NT2/D1 (cell line): ENCODE measurements around the gene ALG1.
"Not testable (repeated sequence)": the region's sequence is repeated elsewhere in the genome, so short reads cannot be mapped to it uniquely, and the experiment has no call there.

ENCODE experiments used
- DNase-seq: peaks from one replicate; pipeline ENCODE4 v3.0.0-alpha.2; 2011; ENCODE audit warnings: low read depth, low spot score
- H3K27me3 ChIP-seq: 2 replicates; pipeline ENCODE4 v1.6.0; 2011; ENCODE audit warnings: mild to moderate bottlenecking; ENCODE audit not compliant: insufficient read length, insufficient read depth
- H3K36me3 ChIP-seq: 2 replicates; pipeline ENCODE4 v1.6.1; 2011; ENCODE audit warnings: mild to moderate bottlenecking, low read length, mixed read lengths; ENCODE audit not compliant: insufficient read depth, insufficient read length
- H3K4me1 ChIP-seq: 2 replicates; pipeline ENCODE4 v1.5.1; 2011; ENCODE audit not compliant: insufficient read depth, insufficient read length
- H3K4me3 ChIP-seq: 2 replicates; pipeline ENCODE4 v1.5.1; 2011; ENCODE audit warnings: low read depth; ENCODE audit not compliant: insufficient read length
- H3K9ac ChIP-seq: 2 replicates; pipeline ENCODE4 v1.6.0; 2011; ENCODE audit warnings: low read depth; ENCODE audit not compliant: insufficient read length
- H3K9me3 ChIP-seq: 2 replicates; pipeline ENCODE4 v1.5.1; 2011; ENCODE audit warnings: mild to moderate bottlenecking, low read length; ENCODE audit not compliant: insufficient read depth
- YY1 ChIP-seq: IDR thresholded peaks from 2 replicates; pipeline ENCODE4 v1.6.1; 2011; ENCODE audit not compliant: insufficient read length, insufficient read depth

ALG1 gene

DNA sequence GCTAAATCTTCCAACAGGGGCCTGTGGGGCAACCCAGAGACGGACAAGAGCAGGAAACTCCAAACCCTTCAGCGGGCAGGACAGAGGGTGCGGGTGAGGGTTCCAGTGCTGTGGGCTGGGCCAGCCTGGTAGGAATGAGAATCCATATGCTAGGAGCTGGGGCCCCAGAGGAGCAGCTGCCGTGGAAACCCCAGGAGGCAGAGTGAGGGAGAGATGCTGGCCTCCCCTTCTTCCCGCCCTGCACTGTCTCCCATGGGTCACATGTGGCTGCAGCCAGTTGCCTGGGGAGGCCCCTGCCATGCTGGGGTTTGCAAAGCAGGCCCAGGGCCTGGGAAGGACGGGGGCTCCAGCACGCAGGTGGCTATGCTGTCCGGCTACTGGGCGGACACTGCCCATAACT is 21.4 kb downstream of the ALG1 start:
- H3K36me3 ChIP-seq, result peaks cover 36% of the 10 kb centered on the region
- not testable (repeated sequence) for H3K9ac ChIP-seq, H3K9me3 ChIP-seq, H3K27me3 ChIP-seq, H3K4me1 ChIP-seq, DNase-seq, H3K4me3 ChIP-seq

DNA sequence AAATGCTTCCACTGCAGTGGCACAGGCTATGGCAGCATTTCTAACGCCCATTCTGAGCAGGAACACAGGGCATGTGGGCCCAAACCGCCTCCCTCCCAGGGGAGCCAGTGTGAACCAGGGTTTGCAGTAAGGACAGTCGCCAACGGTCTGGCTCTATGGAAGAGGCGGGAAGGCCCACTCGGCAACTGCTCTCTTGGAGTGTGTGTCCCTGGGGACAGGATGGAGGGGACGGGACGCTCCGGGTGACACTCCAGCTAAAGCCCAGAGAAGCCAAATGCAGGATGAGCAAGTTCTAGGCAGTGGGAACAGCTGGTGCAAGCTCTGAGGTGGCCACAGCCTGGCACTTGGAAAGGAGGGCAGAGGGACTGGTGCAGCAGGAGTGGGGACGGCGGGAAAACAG is 22.1 kb downstream of the ALG1 start:
- DNase-seq, H3K9me3 ChIP-seq, H3K9ac ChIP-seq, H3K4me3 ChIP-seq, H3K4me1 ChIP-seq, H3K27me3 ChIP-seq: not testable (repeated sequence)
- peaks cover 31% of the 10 kb centered on the region for H3K36me3 ChIP-seq

DNA sequence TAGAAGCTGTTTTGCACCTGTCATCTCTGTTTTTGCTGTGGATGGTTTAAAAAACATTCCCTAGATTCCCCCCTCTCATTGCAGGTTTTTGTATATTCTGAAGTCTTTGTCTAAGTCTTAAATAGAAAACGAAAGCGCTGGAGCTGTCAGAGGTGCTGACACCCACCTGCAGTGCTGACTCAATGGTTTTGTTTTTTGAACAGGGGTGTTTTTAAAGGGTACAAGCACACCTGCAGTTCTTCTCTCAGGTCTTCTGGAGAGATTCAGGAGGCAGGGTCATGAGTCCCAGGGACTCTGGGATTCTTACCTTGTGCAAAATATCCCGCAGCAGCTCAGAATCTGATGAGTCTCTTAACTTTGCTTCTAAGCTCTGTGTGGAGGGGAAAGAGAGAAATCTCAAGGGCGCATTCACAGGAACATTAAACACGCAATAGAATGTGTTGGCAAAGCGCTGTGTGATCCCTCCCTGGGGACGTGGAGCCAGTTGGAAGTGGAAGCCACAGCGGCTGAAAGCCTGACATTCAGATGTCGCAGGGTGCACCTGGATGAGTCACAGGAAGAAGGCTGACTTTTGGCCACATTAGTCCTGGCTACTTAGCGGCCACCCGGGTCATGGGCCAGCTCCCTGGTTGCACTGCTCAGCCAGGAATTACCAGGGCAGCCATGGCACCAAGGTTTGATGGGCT is 23.6 kb downstream of the ALG1 start:
- not testable (repeated sequence) for H3K9ac ChIP-seq, H3K4me3 ChIP-seq, H3K27me3 ChIP-seq, H3K9me3 ChIP-seq, H3K4me1 ChIP-seq, DNase-seq
- peaks cover 21% of the 10 kb centered on the region for H3K36me3 ChIP-seq

DNA sequence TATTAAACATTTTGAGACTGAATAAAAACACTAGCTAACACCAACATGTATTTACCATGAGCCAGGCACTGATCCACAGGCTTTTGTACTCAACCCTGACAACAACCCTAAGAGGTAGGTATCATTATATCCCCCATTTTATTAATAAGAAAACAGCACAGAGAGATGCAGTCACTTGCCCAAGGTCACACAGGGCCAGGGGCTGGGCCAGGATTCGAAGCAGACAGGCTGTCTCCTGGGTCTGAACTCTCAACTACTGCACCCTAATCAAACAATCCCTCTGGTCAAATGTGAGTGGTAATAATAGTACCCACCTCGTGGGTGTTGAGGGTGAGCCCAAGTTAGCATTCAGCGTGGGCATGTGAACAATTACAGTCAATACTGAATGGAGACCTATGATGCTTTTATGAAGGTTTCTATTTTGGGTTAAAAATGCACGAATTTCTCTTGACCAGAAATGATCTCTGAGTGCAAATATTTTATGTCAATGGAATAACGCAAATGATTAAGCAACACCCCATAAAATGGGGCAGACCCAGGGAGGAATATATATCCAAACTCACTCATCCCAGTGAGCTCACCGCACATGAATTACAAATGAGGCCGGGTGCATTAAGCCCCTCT is 24.9 kb downstream of the ALG1 start:
- H3K9me3 ChIP-seq, DNase-seq, H3K4me1 ChIP-seq, H3K27me3 ChIP-seq: not testable (repeated sequence)
- Histone ChIP-seq H3K9ac (peak overlapping the region; percentile 50), H3K36me3 (peaks cover 12% of the 10 kb centered on the region), H3K4me3 (peak overlapping the region; percentile 80)

DNA sequence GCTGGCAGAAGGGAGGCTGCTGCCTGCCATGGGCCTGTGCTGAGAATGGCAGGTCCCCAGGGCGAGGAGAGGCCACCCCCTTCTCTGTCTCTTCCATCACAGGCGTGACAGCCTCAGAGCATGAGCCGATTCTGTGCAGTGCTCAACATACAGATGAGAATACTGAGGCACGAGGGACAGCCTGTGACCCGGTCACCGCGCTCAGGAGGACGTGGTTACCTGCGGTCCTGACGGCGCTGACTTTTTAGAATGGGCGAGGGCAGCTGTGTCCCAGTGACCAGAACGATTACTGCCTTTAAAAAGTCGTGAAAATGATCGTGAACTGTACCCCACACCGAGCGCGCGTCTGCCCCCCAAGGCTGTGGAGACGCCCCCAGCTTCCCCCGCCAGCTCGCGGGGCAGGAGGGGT is 25.4 kb downstream of the ALG1 start:
- not testable (repeated sequence) for H3K4me1 ChIP-seq, H3K9me3 ChIP-seq, H3K27me3 ChIP-seq
- Histone ChIP-seq H3K4me3 (peak overlapping the region; percentile 80), H3K9ac (peak overlapping the region; percentile 87), H3K36me3 (peaks cover 11% of the 10 kb centered on the region)
- peak; percentile 27 for DNase-seq

DNA sequence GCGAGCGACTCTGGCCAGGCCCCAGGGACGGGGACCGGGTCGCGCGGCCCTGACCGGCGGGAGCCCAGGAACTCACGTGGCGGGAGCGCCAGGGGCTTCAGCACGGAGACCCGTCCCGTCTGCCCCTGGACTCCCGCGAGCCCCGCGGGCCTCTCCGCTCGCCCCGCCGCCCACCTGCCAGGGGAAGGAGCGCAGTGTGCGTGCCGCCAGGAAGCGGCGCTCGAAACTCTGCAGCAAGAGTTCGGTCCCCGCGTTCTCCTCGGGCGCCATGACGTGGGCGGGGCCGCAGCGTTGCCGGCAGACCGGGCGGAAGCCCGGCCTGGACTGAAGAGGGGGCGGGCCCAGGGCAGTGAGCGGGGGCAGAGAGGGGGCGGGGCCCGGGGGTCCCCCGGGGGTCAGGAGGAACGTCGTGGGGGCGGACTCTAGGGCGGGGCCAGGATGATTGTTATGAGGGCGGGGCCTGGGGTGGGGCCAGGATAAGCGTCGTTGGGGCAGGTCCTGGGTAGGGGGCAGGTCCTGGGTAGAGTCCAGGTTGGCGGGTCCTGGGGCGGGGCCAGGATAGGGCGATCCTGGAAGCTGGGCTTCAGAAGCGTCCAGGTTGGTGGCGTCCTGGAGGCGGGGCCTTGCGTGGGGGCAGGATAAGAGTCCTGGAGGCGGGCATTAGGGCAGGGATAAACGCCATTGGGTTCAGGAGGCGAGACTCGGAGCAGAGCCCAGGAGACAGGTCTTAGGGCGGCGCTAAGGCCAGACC is 26.0 kb downstream of the ALG1 start, which contains the start of gene EEF2KMT:
Gene EEF2KMT (minus strand): TSS at position 326 of the 751 bp plus-strand sequence. CDS start 56 bp downstream, at position 270.
- H3K4me3 ChIP-seq, result peak within 1 kb of the TSS; percentile 80
- peak; percentile 49 for TF ChIP-seq YY1
- peaks cover 11% of the 10 kb centered on the region for H3K36me3 ChIP-seq
- not testable (repeated sequence) for H3K27me3 ChIP-seq, H3K9me3 ChIP-seq, H3K4me1 ChIP-seq
- peak within 1 kb of the TSS; percentile 87 for H3K9ac ChIP-seq
- DNase-seq, result peak; percentile 96

DNA sequence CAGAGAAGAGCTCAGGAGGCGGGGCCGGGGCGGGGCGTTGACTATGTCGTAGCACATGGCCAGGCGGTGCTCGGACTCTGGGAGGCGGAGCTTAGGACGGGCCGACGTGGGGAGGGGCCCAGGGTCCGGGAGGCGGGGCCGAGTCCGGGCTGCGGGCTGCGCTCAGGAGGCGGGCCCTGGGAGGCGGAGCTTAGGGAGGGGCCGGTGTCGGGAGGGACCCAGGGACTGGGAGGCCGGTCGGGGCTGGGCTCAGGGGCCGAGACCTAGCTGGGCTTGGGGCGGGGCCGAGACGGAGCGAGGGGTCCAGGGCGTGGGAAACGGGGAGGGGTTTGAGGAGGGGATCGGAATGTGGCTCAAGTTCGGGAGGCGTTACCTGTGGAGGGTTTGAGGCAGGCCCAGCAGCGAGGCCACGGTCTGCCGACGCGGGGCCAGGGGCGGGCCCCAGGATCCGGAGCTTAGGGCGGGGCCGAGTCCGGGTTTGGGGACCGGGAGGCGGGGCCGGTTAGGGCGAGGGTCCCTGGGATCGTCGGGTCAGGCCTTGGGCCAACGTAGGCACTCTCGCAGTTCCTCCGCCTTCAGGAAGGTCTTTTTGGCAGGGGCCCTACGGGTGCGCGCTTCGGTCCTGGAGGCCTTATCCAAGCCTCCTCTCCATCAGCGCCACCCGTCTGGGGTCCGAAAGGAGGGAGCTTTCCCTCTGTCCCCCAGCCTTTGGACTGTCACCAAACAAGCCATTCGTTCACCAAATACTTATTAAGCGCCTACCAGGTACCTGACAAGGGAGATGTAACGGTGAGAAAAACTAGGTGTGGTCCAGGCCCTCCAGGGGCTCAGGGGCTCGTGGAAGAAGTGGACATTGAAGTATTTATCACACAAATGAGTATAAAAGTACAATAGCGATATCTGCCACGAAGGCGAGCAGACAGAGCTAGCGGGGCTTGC is 26.8 kb downstream of the ALG1 start:
- H3K9me3 ChIP-seq, H3K36me3 ChIP-seq, H3K4me1 ChIP-seq, H3K27me3 ChIP-seq: not testable (repeated sequence)
- H3K4me3 ChIP-seq, result peak overlapping the region; percentile 41
- peak; percentile 78 for DNase-seq
- H3K9ac ChIP-seq, result peak overlapping the region; percentile 70

DNA sequence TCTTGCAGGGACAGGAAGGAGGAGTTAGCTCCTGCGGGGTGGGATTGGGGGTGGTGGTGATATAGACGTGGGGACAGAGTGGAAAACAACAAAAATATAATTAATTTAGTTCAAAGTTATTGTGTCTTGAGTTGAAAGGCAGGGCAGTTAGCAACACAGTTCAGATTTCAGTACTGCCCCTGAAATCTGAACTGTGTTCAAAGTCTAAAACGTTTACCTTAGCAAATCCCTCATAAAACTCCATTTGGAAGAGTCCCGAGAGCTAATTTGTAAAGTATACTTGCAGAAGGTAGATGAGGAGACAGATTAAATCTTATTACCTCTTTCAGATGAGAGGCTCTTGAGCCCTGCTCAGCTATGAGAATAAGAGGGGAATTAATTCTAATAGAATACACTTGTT is 27.5 kb downstream of the ALG1 start:
- not testable (repeated sequence) for DNase-seq, H3K9ac ChIP-seq, H3K4me3 ChIP-seq, H3K36me3 ChIP-seq, H3K27me3 ChIP-seq, H3K9me3 ChIP-seq, H3K4me1 ChIP-seq

DNA sequence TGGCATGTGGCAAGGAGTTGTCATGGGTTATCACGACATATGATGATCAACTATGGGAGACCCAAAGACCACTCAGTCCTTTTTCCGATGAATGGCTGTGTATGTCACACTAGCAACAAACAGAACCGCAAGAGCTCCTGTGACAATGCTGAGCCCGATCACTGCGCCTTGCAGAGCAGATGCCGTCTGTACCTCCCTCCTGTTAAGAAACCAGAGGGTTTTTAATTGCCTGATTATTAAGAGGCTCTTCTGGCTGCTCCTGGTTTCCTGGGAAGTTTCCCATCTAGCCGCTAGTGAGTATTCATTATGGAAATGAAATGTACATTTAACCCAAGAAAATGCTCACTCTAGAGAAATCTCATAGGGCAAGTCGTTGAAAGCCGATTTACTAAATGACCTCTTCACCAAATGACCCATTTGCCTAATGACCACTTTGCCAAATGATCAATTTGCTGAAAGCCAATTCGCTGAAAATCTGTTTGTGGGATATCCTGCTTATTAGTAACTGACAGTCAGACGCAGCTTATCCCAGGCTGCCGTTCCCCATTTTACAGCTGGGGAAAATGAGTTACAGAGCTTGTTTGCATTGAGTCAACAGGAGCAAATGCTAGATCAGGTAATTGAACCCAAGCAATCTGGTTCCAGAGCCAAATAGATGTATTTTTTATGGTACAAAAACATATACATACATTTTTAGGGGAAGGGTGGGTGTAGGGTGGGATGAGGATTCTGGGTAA is 31.8 kb downstream of the ALG1 start:
- not testable (repeated sequence) for H3K4me3 ChIP-seq, H3K27me3 ChIP-seq, H3K9ac ChIP-seq, H3K4me1 ChIP-seq, DNase-seq, H3K9me3 ChIP-seq, H3K36me3 ChIP-seq

DNA sequence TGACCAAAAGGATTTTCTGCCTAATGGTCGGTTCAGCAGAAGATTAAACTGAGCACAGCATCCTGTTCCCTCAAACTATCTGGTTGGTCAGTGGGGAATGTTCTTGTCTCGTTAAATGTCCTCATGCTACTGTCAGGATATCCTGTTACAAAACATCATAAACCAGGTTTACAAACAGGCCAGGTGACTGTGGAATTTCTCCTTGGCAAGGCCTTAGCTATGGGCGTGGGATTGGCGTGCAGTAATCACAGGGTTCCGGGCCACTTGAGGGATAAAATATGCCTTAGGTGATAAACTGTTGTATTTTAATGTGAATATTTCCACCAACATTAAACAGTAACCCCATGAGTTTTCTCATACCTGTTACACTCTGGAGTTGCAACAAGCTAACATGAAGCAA is 33.4 kb downstream of the ALG1 start:
- not testable (repeated sequence) for H3K27me3 ChIP-seq, H3K4me1 ChIP-seq, H3K36me3 ChIP-seq, H3K9me3 ChIP-seq, DNase-seq, H3K9ac ChIP-seq, H3K4me3 ChIP-seq
